ENCODE data around the gene TMEM87B.

DNA sequence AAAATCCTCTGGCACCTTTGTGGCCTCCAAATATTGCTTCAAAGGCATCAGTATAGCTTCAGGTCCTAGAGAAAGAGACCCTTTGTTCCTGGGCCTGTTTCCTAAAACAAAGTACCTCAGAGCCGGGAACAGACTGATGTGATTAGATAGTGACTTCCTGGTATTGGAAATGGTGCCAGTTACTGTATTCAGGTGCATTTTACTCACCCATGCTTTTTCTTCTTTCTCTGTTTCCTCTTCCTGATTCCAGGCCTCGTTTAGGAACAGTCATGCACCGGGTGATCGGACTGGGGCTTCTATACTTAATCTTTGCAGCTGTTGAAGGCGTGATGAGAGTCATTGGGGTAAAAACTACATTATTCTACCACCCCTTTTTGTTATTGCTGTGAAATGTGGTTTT lies 34.3 kb downstream of the TMEM87B start:
- TF ChIP-seq, protein P1, sequence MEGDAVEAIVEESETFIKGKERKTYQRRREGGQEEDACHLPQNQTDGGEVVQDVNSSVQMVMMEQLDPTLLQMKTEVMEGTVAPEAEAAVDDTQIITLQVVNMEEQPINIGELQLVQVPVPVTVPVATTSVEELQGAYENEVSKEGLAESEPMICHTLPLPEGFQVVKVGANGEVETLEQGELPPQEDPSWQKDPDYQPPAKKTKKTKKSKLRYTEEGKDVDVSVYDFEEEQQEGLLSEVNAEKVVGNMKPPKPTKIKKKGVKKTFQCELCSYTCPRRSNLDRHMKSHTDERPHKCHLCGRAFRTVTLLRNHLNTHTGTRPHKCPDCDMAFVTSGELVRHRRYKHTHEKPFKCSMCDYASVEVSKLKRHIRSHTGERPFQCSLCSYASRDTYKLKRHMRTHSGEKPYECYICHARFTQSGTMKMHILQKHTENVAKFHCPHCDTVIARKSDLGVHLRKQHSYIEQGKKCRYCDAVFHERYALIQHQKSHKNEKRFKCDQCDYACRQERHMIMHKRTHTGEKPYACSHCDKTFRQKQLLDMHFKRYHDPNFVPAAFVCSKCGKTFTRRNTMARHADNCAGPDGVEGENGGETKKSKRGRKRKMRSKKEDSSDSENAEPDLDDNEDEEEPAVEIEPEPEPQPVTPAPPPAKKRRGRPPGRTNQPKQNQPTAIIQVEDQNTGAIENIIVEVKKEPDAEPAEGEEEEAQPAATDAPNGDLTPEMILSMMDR (IDR thresholded peaks at IDR 0.05; ENCODE audit: low read length): no peak
- no peak for TF ChIP-seq EZH2 (IDR thresholded peaks at IDR 0.05; ENCODE audit: borderline replicate concordance, low read length)
